Stimulated activated naive CD8-positive, alpha-beta T cell treated with anti-CD3 and anti-CD28 coated beads, Interleukin-15, Interleukin-2, amounts not matched to agents 100 ng/mL and 50 ng/mL, for 24 hours (primary cell): ENCODE data around the gene CAMKK2.
A peak's percentile ranks its signal among the peaks of the same experiment; 100 is the strongest.

Experiments used
- H3K27ac Mint-ChIP-seq: one replicate; pipeline ENCODE4 v1.8.0; 2021; ENCODE audit warnings: mild to moderate bottlenecking, mixed read lengths
- H3K27me3 Mint-ChIP-seq: one replicate; pipeline ENCODE4 v1.8.0; 2021; ENCODE audit warnings: mixed read lengths
- H3K36me3 Mint-ChIP-seq: one replicate; pipeline ENCODE4 v1.8.0; 2021; ENCODE audit warnings: low read depth, mixed read lengths
- H3K4me1 Mint-ChIP-seq: one replicate; pipeline ENCODE4 v1.8.0; 2021; ENCODE audit warnings: low read depth, mixed read lengths
- H3K4me3 Mint-ChIP-seq: one replicate; pipeline ENCODE4 v1.8.0; 2021; ENCODE audit warnings: mild to moderate bottlenecking, mixed read lengths
- H3K9me3 Mint-ChIP-seq: one replicate; pipeline ENCODE4 v1.8.0; 2021; ENCODE audit warnings: mixed read lengths

CAMKK2 gene

GRCh38 chr12:121296618-121297434 is at the start of gene CAMKK2:
TSS of gene CAMKK2 (minus strand) at chr12:121296709. CDS start at chr12:121274526, 22,183 bp downstream.
- Mint-ChIP-seq H3K4me3 (peak within 1 kb of the TSS; percentile 89), H3K27me3 (no peaks in the 10 kb centered on the region), H3K4me1 (peaks cover 26% of the 10 kb centered on the region), H3K36me3 (peaks cover 14% of the 10 kb centered on the region), H3K9me3 (no peaks in the 10 kb centered on the region), H3K27ac (peak within 1 kb of the TSS; percentile 83)

- Mint-ChIP-seq H3K4me3 (no peak overlapping the region), H3K27me3 (no peaks in the 10 kb centered on the region), H3K4me1 (peaks cover 15% of the 10 kb centered on the region), H3K27ac (peak overlapping the region; percentile 56), H3K36me3 (peaks cover 72% of the 10 kb centered on the region), H3K9me3 (no peaks in the 10 kb centered on the region)
These were observed 48.8 kb upstream of the CAMKK2 start for GRCh38 chr12:121345151-121345815.

- Mint-ChIP-seq H3K36me3 (peaks cover 75% of the 10 kb centered on the region), H3K4me1 (peaks cover 11% of the 10 kb centered on the region), H3K9me3 (no peaks in the 10 kb centered on the region), H3K27ac (peak overlapping the region; percentile 56), H3K27me3 (no peaks in the 10 kb centered on the region), H3K4me3 (no peak overlapping the region)
These were observed 48.0 kb upstream of the CAMKK2 start for GRCh38 chr12:121344506-121344905.

GRCh38 chr12:121337416-121337815 is 40.9 kb upstream of the CAMKK2 start:
- no peaks in the 10 kb centered on the region for H3K9me3 Mint-ChIP-seq
- no peaks in the 10 kb centered on the region for H3K27me3 Mint-ChIP-seq
- no peak overlapping the region for H3K27ac Mint-ChIP-seq
- H3K4me1 Mint-ChIP-seq = no peaks in the 10 kb centered on the region
- peaks cover 70% of the 10 kb centered on the region for H3K36me3 Mint-ChIP-seq
- H3K4me3 Mint-ChIP-seq = no peak overlapping the region

GRCh38 chr12:121334513-121335343 is 38.2 kb upstream of the CAMKK2 start:
- Mint-ChIP-seq H3K27me3 (no peaks in the 10 kb centered on the region), H3K4me1 (no peaks in the 10 kb centered on the region), H3K4me3 (no peak overlapping the region), H3K27ac (no peak overlapping the region), H3K36me3 (peaks cover 70% of the 10 kb centered on the region), H3K9me3 (no peaks in the 10 kb centered on the region)

GRCh38 chr12:121333747-121334146 is 37.2 kb upstream of the CAMKK2 start:
- Mint-ChIP-seq H3K27ac (no peak overlapping the region), H3K4me3 (no peak overlapping the region), H3K36me3 (peaks cover 70% of the 10 kb centered on the region), H3K9me3 (no peaks in the 10 kb centered on the region), H3K27me3 (no peaks in the 10 kb centered on the region), H3K4me1 (no peaks in the 10 kb centered on the region)

GRCh38 chr12:121331248-121331647 is 34.7 kb upstream of the CAMKK2 start:
- Mint-ChIP-seq H3K4me1 (no peaks in the 10 kb centered on the region), H3K27me3 (no peaks in the 10 kb centered on the region), H3K4me3 (no peak overlapping the region), H3K9me3 (no peaks in the 10 kb centered on the region), H3K36me3 (peaks cover 85% of the 10 kb centered on the region), H3K27ac (no peak overlapping the region)

GRCh38 chr12:121330692-121331091 is 34.2 kb upstream of the CAMKK2 start:
- Mint-ChIP-seq H3K9me3 (no peaks in the 10 kb centered on the region), H3K4me1 (no peaks in the 10 kb centered on the region), H3K27ac (no peak overlapping the region), H3K4me3 (no peak overlapping the region), H3K27me3 (no peaks in the 10 kb centered on the region), H3K36me3 (peaks cover 86% of the 10 kb centered on the region)

- no peak overlapping the region for H3K4me3 Mint-ChIP-seq
- no peaks in the 10 kb centered on the region for H3K27me3 Mint-ChIP-seq
- H3K9me3 Mint-ChIP-seq = no peaks in the 10 kb centered on the region
- H3K4me1 Mint-ChIP-seq = no peaks in the 10 kb centered on the region
- H3K27ac Mint-ChIP-seq = no peak overlapping the region
- H3K36me3 Mint-ChIP-seq = peaks cover 83% of the 10 kb centered on the region
These were observed 33.7 kb upstream of the CAMKK2 start for GRCh38 chr12:121330195-121330594.

- Mint-ChIP-seq H3K9me3 (no peaks in the 10 kb centered on the region), H3K4me1 (no peaks in the 10 kb centered on the region), H3K27ac (no peak overlapping the region), H3K27me3 (no peaks in the 10 kb centered on the region), H3K36me3 (peaks cover 79% of the 10 kb centered on the region), H3K4me3 (no peak overlapping the region)
These were observed 32.1 kb upstream of the CAMKK2 start for GRCh38 chr12:121328620-121329019.

- H3K27me3 Mint-ChIP-seq = no peaks in the 10 kb centered on the region
- H3K4me1 Mint-ChIP-seq = no peaks in the 10 kb centered on the region
- no peak overlapping the region for H3K27ac Mint-ChIP-seq
- no peaks in the 10 kb centered on the region for H3K9me3 Mint-ChIP-seq
- peaks cover 75% of the 10 kb centered on the region for H3K36me3 Mint-ChIP-seq
- H3K4me3 Mint-ChIP-seq = no peak overlapping the region
These were observed 30.6 kb upstream of the CAMKK2 start for GRCh38 chr12:121326996-121327674.

GRCh38 chr12:121325922-121326396 is 29.4 kb upstream of the CAMKK2 start:
- Mint-ChIP-seq H3K4me1 (no peaks in the 10 kb centered on the region), H3K9me3 (no peaks in the 10 kb centered on the region), H3K36me3 (peaks cover 72% of the 10 kb centered on the region), H3K4me3 (no peak overlapping the region), H3K27ac (no peak overlapping the region), H3K27me3 (no peaks in the 10 kb centered on the region)

GRCh38 chr12:121323908-121324307 is 27.4 kb upstream of the CAMKK2 start:
- H3K36me3 Mint-ChIP-seq = peaks cover 61% of the 10 kb centered on the region
- H3K4me1 Mint-ChIP-seq = no peaks in the 10 kb centered on the region
- no peak overlapping the region for H3K4me3 Mint-ChIP-seq
- H3K27ac Mint-ChIP-seq = no peak overlapping the region
- no peaks in the 10 kb centered on the region for H3K9me3 Mint-ChIP-seq
- no peaks in the 10 kb centered on the region for H3K27me3 Mint-ChIP-seq

- Mint-ChIP-seq H3K36me3 (peaks cover 60% of the 10 kb centered on the region), H3K4me3 (no peak overlapping the region), H3K27ac (no peak overlapping the region), H3K9me3 (no peaks in the 10 kb centered on the region), H3K27me3 (no peaks in the 10 kb centered on the region), H3K4me1 (peaks cover 31% of the 10 kb centered on the region)
These were observed 21.6 kb upstream of the CAMKK2 start for GRCh38 chr12:121318121-121318520.
